NCI-H2227 treated with DMSO at 0.1 percent for 48 hours (cell line): ENCODE data around the gene ZNF157.
A peak's percentile ranks its signal among the peaks of the same experiment; 100 is the strongest.
"Not testable (repeated sequence)": the region's sequence is repeated elsewhere in the genome, so short reads cannot be mapped to it uniquely, and the experiment has no call there.

ENCODE experiments used
- DNase-seq: peaks from one replicate; lab custom pipeline; 2025; lab: John Stamatoyannopoulos, UW

ZNF157 gene

GRCh38 chrX:47370278-47370677 is at the start of gene ZNF157:
Gene ZNF157 (plus strand): TSS chrX:47370578. CDS start chrX:47370669, 91 bp downstream.
- no peak for DNase-seq

- peak; percentile 93 for DNase-seq
Measured at GRCh38 chrX:47321386-47321785, 49.0 kb upstream of the ZNF157 start.

- no peak for DNase-seq
Measured at GRCh38 chrX:47321823-47322371, 48.5 kb upstream of the ZNF157 start.

- no peak for DNase-seq
Measured at GRCh38 chrX:47327902-47328301, 42.5 kb upstream of the ZNF157 start.

GRCh38 chrX:47332729-47333128 is 37.6 kb upstream of the ZNF157 start:
- DNase-seq, result not testable (repeated sequence)

- DNase-seq, result no peak
Measured at GRCh38 chrX:47351706-47352105, 18.7 kb upstream of the ZNF157 start.

- DNase-seq, result no peak
Measured at GRCh38 chrX:47358387-47359065, 11.9 kb upstream of the ZNF157 start.

- no peak for DNase-seq
Measured at GRCh38 chrX:47360423-47361179, 9.8 kb upstream of the ZNF157 start.

- DNase-seq, result peak; percentile 99
Measured at GRCh38 chrX:47361538-47362511, 8.6 kb upstream of the ZNF157 start.

GRCh38 chrX:47366041-47366722 is 4.2 kb upstream of the ZNF157 start:
- peak; percentile 98 for DNase-seq

- DNase-seq, result no peak
Measured at GRCh38 chrX:47373198-47373597, 2.8 kb downstream of the ZNF157 start.

GRCh38 chrX:47380268-47380667 is 9.9 kb downstream of the ZNF157 start:
- no peak for DNase-seq

GRCh38 chrX:47380837-47381236 is 10.5 kb downstream of the ZNF157 start:
- not testable (repeated sequence) for DNase-seq

GRCh38 chrX:47384502-47384901 is 14.1 kb downstream of the ZNF157 start:
- peak; percentile 91 for DNase-seq

GRCh38 chrX:47390780-47391179 is 20.4 kb downstream of the ZNF157 start:
- DNase-seq, result no peak

- no peak for DNase-seq
Measured at GRCh38 chrX:47413179-47413594, 42.8 kb downstream of the ZNF157 start.

- no peak for DNase-seq
Measured at GRCh38 chrX:47420265-47420664, 49.9 kb downstream of the ZNF157 start.

- no peak for DNase-seq
Measured at GRCh38 chrX:47420962-47421361, 50.6 kb downstream of the ZNF157 start.

- no peak for DNase-seq
Measured at GRCh38 chrX:47422444-47422843, 52.1 kb downstream of the ZNF157 start.

- DNase-seq, result no peak
Measured at GRCh38 chrX:47430925-47431324, 60.5 kb downstream of the ZNF157 start.

- no peak for DNase-seq
Measured at GRCh38 chrX:47446431-47446830, 76.1 kb downstream of the ZNF157 start.
